Skeletal muscle satellite cell (primary cell): ENCODE data around the gene CRABP2.

Experiments used
- H3K27me3 ChIP-seq: 2 replicates; pipeline ENCODE4 v1.7.0; 2013; ENCODE audit warnings: low read length; ENCODE audit not compliant: control insufficient read depth, insufficient read depth
- H3K36me3 ChIP-seq: 2 replicates; pipeline ENCODE4 v1.7.0; 2013; ENCODE audit warnings: mild to moderate bottlenecking, control low read depth, low read length; ENCODE audit not compliant: insufficient read depth
- H3K4me1 ChIP-seq: 2 replicates; pipeline ENCODE4 v1.7.0; 2013; ENCODE audit warnings: low read length; ENCODE audit not compliant: control insufficient read depth, insufficient read depth
- H3K4me2 ChIP-seq: 2 replicates; pipeline ENCODE4 v1.7.0; 2013; ENCODE audit warnings: mild to moderate bottlenecking, low read length
- H3K4me3 ChIP-seq: 2 replicates; pipeline ENCODE4 v1.7.0; 2013; ENCODE audit warnings: low read length
- H3K9ac ChIP-seq: 2 replicates; pipeline ENCODE4 v1.7.0; 2013; ENCODE audit warnings: mild to moderate bottlenecking, low read depth, low read length, moderate library complexity
- H3K9me3 ChIP-seq: replicated peaks from 2 replicates; pipeline ENCODE4 v1.7.0; 2013; ENCODE audit warnings: mild to moderate bottlenecking, control low read depth, low read length

CRABP2 gene

DNA sequence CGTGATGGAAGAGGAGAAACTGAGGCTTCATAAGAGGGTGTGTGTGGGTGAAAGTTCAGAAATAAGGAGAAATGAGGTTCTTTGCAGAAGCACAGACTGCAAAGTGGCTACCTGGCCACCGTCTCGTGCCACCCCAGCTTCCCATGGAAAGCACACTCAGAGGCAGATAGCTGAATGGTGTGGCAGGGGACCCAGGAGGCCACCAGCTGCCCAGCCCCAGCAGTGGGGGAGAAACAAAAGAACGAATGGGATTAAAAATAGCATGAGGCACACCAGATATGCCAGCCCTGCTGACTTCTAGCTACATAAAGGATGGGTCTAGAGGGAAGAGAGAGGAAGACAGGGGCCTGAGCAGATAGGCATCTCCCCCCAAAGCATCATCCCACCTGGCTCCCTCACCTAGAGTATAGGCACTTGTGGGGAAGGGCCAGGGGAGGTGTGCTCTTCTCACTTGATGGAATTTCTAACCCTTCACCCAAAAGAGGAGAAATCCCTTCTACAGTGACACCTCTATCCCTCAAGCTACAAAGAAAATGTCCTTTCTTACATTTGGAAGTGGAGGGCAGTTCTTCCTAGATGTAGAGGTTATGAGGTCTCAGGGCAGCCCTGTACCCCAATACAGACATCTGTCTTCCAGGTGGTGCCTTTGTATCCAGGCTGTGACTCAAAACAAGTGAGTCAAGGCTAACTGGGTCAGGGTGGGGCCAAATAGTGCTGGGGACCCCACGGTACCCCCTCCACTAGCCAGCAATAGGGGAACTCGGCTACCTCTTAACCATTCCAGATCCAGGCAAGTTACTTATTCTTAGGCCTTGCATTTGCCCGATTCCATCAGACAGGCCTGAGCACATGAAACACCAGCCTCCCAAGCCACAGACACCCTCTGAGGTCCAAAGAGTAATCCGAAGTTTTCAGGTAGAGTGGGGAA, 42.6 kb upstream of the CRABP2 start:
- H3K4me3 ChIP-seq: peak overlapping the region; percentile 99
- peaks cover 24% of the 10 kb centered on the region for H3K36me3 ChIP-seq
- no peaks in the 10 kb centered on the region for H3K9me3 ChIP-seq
- H3K27me3 ChIP-seq: no peaks in the 10 kb centered on the region
- H3K4me1 ChIP-seq: peaks cover 53% of the 10 kb centered on the region
- peak overlapping the region; percentile 99 for H3K9ac ChIP-seq
- H3K4me2 ChIP-seq: peak overlapping the region; percentile 98

DNA sequence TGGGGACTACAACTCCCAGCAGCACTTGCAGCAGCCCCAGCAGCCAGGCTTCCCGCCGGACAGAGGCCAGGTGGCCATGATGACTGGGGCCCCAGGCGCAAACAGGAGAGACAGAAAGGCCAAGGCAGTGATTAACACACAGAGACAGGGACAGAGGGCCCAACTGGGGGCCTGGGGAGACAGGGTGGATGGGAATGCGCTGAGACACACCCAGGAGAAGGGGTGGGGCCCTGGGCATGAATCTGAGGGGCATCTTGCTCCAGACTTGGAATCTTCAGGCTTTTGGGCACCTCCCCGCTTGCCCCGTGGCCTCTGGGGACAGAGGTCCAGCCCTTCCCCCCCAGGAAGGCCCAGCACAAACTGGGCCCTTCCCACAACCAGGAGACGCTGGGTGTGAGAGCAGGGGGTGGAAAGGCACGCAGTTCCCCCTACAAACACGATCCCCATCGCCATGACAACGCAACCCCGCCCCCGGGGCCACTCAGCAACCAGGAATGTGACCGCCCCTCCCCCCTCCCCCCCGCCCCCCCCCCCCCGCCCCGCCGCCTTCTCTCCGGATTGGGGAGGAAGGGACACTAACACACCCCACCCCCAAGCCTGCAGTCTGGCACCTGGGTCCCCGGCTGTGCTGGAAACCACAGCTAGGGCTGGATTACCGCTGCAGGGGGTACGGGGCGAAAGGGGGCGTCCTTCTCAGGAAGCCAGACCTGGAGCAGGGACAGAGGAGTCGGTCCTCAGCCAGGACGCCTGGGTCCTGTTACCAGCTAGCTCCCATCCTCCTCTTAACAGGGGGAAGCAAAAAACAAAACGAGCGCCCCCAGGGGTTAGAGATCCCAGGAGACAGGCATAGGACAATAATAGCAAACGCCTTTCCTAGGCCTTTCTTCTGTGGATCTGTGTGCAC, 41.6 kb upstream of the CRABP2 start:
- H3K9ac ChIP-seq: peak overlapping the region; percentile 99
- no peaks in the 10 kb centered on the region for H3K27me3 ChIP-seq
- H3K4me2 ChIP-seq: peak overlapping the region; percentile 98
- H3K9me3 ChIP-seq: no peaks in the 10 kb centered on the region
- peaks cover 44% of the 10 kb centered on the region for H3K4me1 ChIP-seq
- H3K4me3 ChIP-seq: peak overlapping the region; percentile 99
- peaks cover 30% of the 10 kb centered on the region for H3K36me3 ChIP-seq

GRCh38 chr1:156746406-156746727, 41.0 kb upstream of the CRABP2 start:
- peak overlapping the region; percentile 98 for H3K4me2 ChIP-seq
- peak overlapping the region; percentile 75 for H3K4me3 ChIP-seq
- H3K36me3 ChIP-seq: peaks cover 36% of the 10 kb centered on the region
- H3K9me3 ChIP-seq: no peaks in the 10 kb centered on the region
- no peaks in the 10 kb centered on the region for H3K27me3 ChIP-seq
- peak overlapping the region; percentile 99 for H3K9ac ChIP-seq
- peaks cover 49% of the 10 kb centered on the region for H3K4me1 ChIP-seq

DNA sequence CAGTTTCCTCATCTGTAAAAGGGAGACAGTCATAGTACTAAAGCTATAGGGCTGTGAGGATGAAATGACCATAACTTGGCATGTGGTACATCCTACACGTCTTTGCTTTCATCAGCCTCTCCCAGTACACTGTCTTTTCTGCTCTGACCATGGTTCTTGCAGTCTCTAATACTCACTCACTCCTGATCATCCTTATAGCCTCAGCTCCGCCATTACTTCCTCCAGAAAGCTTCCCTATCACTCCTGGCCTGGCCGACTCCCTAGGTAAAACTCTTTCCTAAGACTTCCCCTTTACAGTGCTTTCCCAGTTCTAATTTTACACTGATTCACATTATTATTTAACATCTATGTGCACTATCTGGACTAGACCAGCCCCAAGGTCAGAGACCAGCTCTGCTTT, 40.5 kb upstream of the CRABP2 start:
- peaks cover 37% of the 10 kb centered on the region for H3K36me3 ChIP-seq
- H3K4me1 ChIP-seq: peaks cover 50% of the 10 kb centered on the region
- H3K4me3 ChIP-seq: no peak overlapping the region
- H3K9me3 ChIP-seq: no peaks in the 10 kb centered on the region
- no peaks in the 10 kb centered on the region for H3K27me3 ChIP-seq
- H3K4me2 ChIP-seq: peak overlapping the region; percentile 98
- H3K9ac ChIP-seq: peak overlapping the region; percentile 99

DNA sequence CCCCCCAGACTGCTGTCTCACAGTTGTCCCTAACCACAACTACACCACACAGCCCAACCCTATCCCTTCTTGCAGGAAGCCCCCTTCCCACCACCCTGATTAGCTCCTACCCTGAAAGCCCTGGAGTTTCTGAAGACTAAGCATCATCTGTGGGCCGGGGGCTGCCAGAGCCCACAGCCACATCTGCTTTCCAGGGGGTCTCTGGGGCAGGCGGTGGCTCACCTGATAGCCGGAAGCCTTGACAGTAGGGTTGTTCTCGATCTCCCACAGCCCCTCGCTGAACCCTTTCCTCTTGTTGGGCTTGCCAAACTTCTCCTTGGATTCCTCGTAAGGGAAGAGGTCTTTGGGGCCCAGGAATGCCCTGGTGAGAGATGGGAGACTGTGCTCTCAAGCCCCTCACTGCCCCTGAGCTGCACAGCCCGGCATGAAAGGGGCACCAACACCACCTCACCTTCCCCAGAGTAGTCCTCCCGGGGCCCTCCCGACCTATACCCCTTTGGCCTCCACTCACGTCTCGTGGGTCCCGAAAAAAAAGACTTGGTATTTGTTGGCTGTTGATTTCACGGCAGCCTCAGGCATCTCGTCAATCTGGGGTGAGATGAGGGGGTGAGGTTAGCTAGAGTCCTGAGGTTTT, 39.5 kb upstream of the CRABP2 start:
- H3K4me3 ChIP-seq: no peak overlapping the region
- H3K36me3 ChIP-seq: peaks cover 39% of the 10 kb centered on the region
- no peaks in the 10 kb centered on the region for H3K9me3 ChIP-seq
- H3K9ac ChIP-seq: peak overlapping the region; percentile 99
- no peak overlapping the region for H3K4me2 ChIP-seq
- H3K4me1 ChIP-seq: peaks cover 49% of the 10 kb centered on the region
- no peaks in the 10 kb centered on the region for H3K27me3 ChIP-seq

GRCh38 chr1:156744344-156744743, 39.0 kb upstream of the CRABP2 start:
- Histone ChIP-seq H3K4me2 (no peak overlapping the region), H3K9me3 (no peaks in the 10 kb centered on the region), H3K27me3 (no peaks in the 10 kb centered on the region), H3K36me3 (peaks cover 36% of the 10 kb centered on the region), H3K4me1 (peaks cover 44% of the 10 kb centered on the region), H3K9ac (no peak overlapping the region), H3K4me3 (no peak overlapping the region)

- Histone ChIP-seq H3K4me3 (no peak overlapping the region), H3K9me3 (no peaks in the 10 kb centered on the region), H3K4me1 (peaks cover 37% of the 10 kb centered on the region), H3K9ac (no peak overlapping the region), H3K36me3 (peaks cover 35% of the 10 kb centered on the region), H3K4me2 (no peak overlapping the region), H3K27me3 (no peaks in the 10 kb centered on the region)
Measured at GRCh38 chr1:156743367-156744302, 38.3 kb upstream of the CRABP2 start.

DNA sequence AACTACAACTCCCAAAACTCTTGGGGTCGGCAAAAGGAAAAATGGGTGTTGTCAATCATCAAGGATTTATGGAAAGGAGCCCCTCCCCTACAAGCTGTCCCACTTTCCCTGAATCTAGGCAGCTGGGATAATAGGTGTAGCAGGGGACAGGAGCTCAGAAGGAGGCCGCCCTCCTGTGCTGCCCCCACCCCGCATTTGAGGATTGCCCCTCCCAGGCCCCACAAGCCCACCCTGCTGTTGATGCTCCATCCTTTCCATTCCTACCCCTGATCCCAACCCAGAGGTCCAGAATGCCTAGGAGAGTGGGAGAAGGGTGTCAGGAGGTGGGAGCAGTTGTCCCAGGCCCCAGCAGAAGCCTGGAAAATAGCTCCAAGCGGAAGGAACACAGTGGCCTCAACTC, 37.4 kb upstream of the CRABP2 start:
- no peaks in the 10 kb centered on the region for H3K9me3 ChIP-seq
- no peaks in the 10 kb centered on the region for H3K27me3 ChIP-seq
- no peak overlapping the region for H3K9ac ChIP-seq
- H3K4me3 ChIP-seq: no peak overlapping the region
- H3K36me3 ChIP-seq: peaks cover 44% of the 10 kb centered on the region
- peaks cover 28% of the 10 kb centered on the region for H3K4me1 ChIP-seq
- no peak overlapping the region for H3K4me2 ChIP-seq

GRCh38 chr1:156742017-156742416, 36.6 kb upstream of the CRABP2 start:
- Histone ChIP-seq H3K27me3 (no peaks in the 10 kb centered on the region), H3K9ac (no peak overlapping the region), H3K4me3 (no peak overlapping the region), H3K9me3 (no peaks in the 10 kb centered on the region), H3K4me2 (no peak overlapping the region), H3K4me1 (peaks cover 21% of the 10 kb centered on the region), H3K36me3 (peaks cover 51% of the 10 kb centered on the region)

DNA sequence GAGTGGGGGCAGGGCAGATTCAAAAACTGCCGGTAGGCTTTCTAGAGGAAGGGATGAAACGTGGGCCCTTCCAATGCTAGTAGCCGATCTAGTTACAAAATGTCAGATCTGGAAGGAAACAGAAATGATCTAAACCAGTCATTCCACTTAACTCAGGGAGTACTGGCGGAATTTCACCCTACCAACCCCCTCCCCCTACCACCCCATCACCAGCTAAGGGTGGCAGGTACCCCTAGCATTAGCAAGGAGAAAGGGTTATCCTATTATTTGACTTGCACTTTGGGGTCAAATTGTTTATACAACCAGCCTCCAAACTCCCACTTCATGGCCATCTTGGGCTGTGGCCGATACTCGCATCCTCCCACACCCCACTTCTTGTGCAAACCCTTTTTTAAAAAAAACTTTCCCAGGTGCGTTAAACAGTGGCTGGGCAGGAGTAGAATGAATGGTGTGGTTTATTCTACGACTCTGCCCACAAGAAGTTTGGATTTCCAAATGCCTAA, 36.1 kb upstream of the CRABP2 start:
- no peak overlapping the region for H3K9ac ChIP-seq
- H3K27me3 ChIP-seq: no peaks in the 10 kb centered on the region
- peaks cover 56% of the 10 kb centered on the region for H3K36me3 ChIP-seq
- peak overlapping the region; percentile 33 for H3K4me3 ChIP-seq
- H3K4me2 ChIP-seq: peak overlapping the region; percentile 60
- no peaks in the 10 kb centered on the region for H3K9me3 ChIP-seq
- H3K4me1 ChIP-seq: peaks cover 17% of the 10 kb centered on the region
